GM18505 (cell line): ENCODE results near the gene ZNF385B.

Experiments
- ATAC-seq: cut with Tn5 transposase; IDR thresholded peaks from one replicate; pipeline ENCODE4 v1.9.1; 2021; ENCODE audit not compliant: unreplicated experiment
- POLR2A ChIP-seq: IDR thresholded peaks from 4 replicates; pipeline ENCODE4 v1.6.1; 2011; ENCODE audit warnings: borderline replicate concordance; ENCODE audit not compliant: insufficient read depth, insufficient read length; ENCODE audit errors: extremely low read depth

The ZNF385B gene

GRCh38 chr2:179613299-179613651, 248.1 kb downstream of the ZNF385B start:
- TF ChIP-seq POLR2A = no peak
- no peak for ATAC-seq

GRCh38 chr2:179612591-179613298, 248.7 kb downstream of the ZNF385B start:
- TF ChIP-seq POLR2A = no peak
- ATAC-seq = no peak

GRCh38 chr2:179612108-179612507, 249.3 kb downstream of the ZNF385B start:
- no peak for ATAC-seq
- TF ChIP-seq POLR2A = no peak

GRCh38 chr2:179606141-179606540, 255.3 kb downstream of the ZNF385B start:
- TF ChIP-seq POLR2A = no peak

GRCh38 chr2:179605341-179605740, 256.1 kb downstream of the ZNF385B start:
- ATAC-seq = no peak
- TF ChIP-seq POLR2A = no peak

More at GRCh38 chr2:179606141-179606540, 255.3 kb downstream of the ZNF385B start:
- no peak for ATAC-seq

- no peak for ATAC-seq
- TF ChIP-seq POLR2A = no peak
These were observed 256.8 kb downstream of the ZNF385B start for GRCh38 chr2:179604598-179604997.

GRCh38 chr2:179602452-179602851, 259.0 kb downstream of the ZNF385B start:
- ATAC-seq = no peak
- no peak for TF ChIP-seq POLR2A

- TF ChIP-seq POLR2A = no peak
- no peak for ATAC-seq
These were observed 265.4 kb downstream of the ZNF385B start for GRCh38 chr2:179596018-179596417.

- no peak for ATAC-seq
- TF ChIP-seq POLR2A = no peak
These were observed 266.1 kb downstream of the ZNF385B start for GRCh38 chr2:179595284-179595683.

- TF ChIP-seq POLR2A = no peak
- ATAC-seq = no peak
These were observed 266.9 kb downstream of the ZNF385B start for GRCh38 chr2:179594268-179595112.

GRCh38 chr2:179593323-179593722, 268.1 kb downstream of the ZNF385B start:
- TF ChIP-seq POLR2A = no peak

GRCh38 chr2:179592167-179592936, 269.1 kb downstream of the ZNF385B start:
- no peak for ATAC-seq
- no peak for TF ChIP-seq POLR2A

More at GRCh38 chr2:179593323-179593722, 268.1 kb downstream of the ZNF385B start:
- no peak for ATAC-seq

- no peak for ATAC-seq
- no peak for TF ChIP-seq POLR2A
These were observed 269.7 kb downstream of the ZNF385B start for GRCh38 chr2:179591690-179592089.
